GM12865 (cell line): Measurements from ENCODE around the gene SMIM14.
"Not testable (repeated sequence)": the region's sequence is repeated elsewhere in the genome, so short reads cannot be mapped to it uniquely, and the experiment has no call there.

ENCODE experiments used
- DNase-seq: peaks from one replicate; pipeline ENCODE4 v3.0.0; 2010; ENCODE audit warnings: low read depth
- H3K4me3 ChIP-seq: 2 replicates; pipeline ENCODE4 v1.5.1; 2011; ENCODE audit warnings: mild to moderate bottlenecking, low read depth, low read length, control low read depth
- CTCF ChIP-seq: IDR thresholded peaks from 2 replicates; pipeline ENCODE4 v1.5.1; 2011; ENCODE audit warnings: low read length, control low read depth, low read depth, inconsistent platforms; ENCODE audit not compliant: insufficient read depth; ENCODE audit errors: missing control alignments

SMIM14 gene

GRCh38 chr4:39533541-39533940 is 105.1 kb downstream of the SMIM14 start:
- H3K4me3 ChIP-seq: no peak overlapping the region
- TF ChIP-seq CTCF: no peak
- DNase-seq: no peak

GRCh38 chr4:39532237-39532636 is 106.4 kb downstream of the SMIM14 start:
- DNase-seq, H3K4me3 ChIP-seq: not testable (repeated sequence)

- DNase-seq: no peak
- no peak for TF ChIP-seq CTCF
- no peak overlapping the region for H3K4me3 ChIP-seq
These were observed 108.0 kb downstream of the SMIM14 start for GRCh38 chr4:39530682-39531081.

GRCh38 chr4:39529534-39529933 is 109.1 kb downstream of the SMIM14 start:
- no peak for TF ChIP-seq CTCF
- DNase-seq: no peak
- no peak overlapping the region for H3K4me3 ChIP-seq

- no peak for DNase-seq
- no peak for TF ChIP-seq CTCF
- peak overlapping the region; percentile 77 for H3K4me3 ChIP-seq
These were observed 110.6 kb downstream of the SMIM14 start for GRCh38 chr4:39528061-39528465.

- TF ChIP-seq CTCF: no peak
- DNase-seq: peak; percentile 96
- peak within 1 kb of the TSS; percentile 77 for H3K4me3 ChIP-seq
These were observed 111.2 kb downstream of the SMIM14 start, which contains the start of gene UGDH for GRCh38 chr4:39527296-39528060. Gene UGDH (minus strand): TSS chr4:39527439. CDS start chr4:39521512, 5,927 bp downstream.

GRCh38 chr4:39526765-39527295 is 111.8 kb downstream of the SMIM14 start:
- DNase-seq: peak; percentile 42
- peak overlapping the region; percentile 77 for H3K4me3 ChIP-seq
- TF ChIP-seq CTCF: no peak
